ENCODE measurements around the gene CNTN2. TPM values are rescaled to one million over a fixed set of nuclear protein-coding genes. Genes with fewer than 3 reads are reported as not detected.

Gene CNTN2
- total RNA-seq, 1 donor from 2014 or later = 0.29 TPM

DNA sequence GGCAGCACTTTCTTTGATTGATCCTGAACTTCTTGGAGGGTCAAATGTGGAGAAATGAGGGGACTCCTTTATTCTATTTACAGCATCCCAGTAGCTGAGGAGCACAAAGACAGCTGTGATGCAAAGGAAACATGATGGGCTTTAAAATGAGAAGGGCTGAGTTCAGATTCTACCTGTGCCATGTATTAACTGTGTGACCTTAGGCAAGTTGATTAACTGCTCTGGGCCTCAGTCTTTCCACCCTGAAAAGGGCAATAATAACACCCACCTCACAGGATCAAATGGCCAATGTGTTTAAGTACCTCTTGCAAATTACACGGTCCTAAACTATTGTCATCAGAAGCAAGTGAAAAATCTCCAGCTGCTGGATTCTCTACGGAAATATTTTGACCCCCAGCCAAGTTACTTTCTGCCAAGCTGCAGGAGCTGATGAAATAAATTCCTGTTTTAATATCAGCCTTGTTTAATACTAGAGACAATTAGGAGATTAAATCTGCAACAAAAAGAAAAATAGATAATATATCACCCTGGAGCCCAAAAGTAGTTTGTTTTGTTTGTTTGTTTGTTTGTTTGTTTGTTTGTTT lies 25.5 kb downstream of the CNTN2 start:
- Mint-ChIP-seq H3K27me3 (ENCODE audit: low read depth) (no peaks in the 10 kb centered on the region), H3K4me1 (no peaks in the 10 kb centered on the region), H3K27ac (no peak overlapping the region), H3K4me3 (no peak overlapping the region), H3K9me3 (no peaks in the 10 kb centered on the region), H3K36me3 (no peaks in the 10 kb centered on the region)
- TF ChIP-seq CTCF (IDR thresholded peaks at IDR 0.05; ENCODE audit: unreplicated experiment) = no peak
- DNase-seq (ENCODE audit: low spot score in 2 of 2, unreplicated experiment in 2 of 2) = no peak

GRCh38 chr1:205069371-205070125 lies 26.5 kb downstream of the CNTN2 start:
- no peak overlapping the region for H3K27ac Mint-ChIP-seq
- no peaks in the 10 kb centered on the region for H3K36me3 Mint-ChIP-seq
- no peaks in the 10 kb centered on the region for H3K27me3 Mint-ChIP-seq (ENCODE audit: low read depth)
- H3K4me1 Mint-ChIP-seq = no peaks in the 10 kb centered on the region
- H3K9me3 Mint-ChIP-seq = no peaks in the 10 kb centered on the region
- H3K4me3 Mint-ChIP-seq = no peak overlapping the region
- no peak for TF ChIP-seq CTCF (IDR thresholded peaks at IDR 0.05; ENCODE audit: unreplicated experiment)
- no peak for DNase-seq (ENCODE audit: low spot score in 2 of 2, unreplicated experiment in 2 of 2)

GRCh38 chr1:205071028-205071409 lies 28.0 kb downstream of the CNTN2 start:
- H3K36me3 Mint-ChIP-seq = no peaks in the 10 kb centered on the region
- H3K27me3 Mint-ChIP-seq (ENCODE audit: low read depth) = no peaks in the 10 kb centered on the region
- no peak for TF ChIP-seq CTCF (IDR thresholded peaks at IDR 0.05; ENCODE audit: unreplicated experiment)
- H3K27ac Mint-ChIP-seq = no peak overlapping the region
- H3K9me3 Mint-ChIP-seq = no peaks in the 10 kb centered on the region
- no peaks in the 10 kb centered on the region for H3K4me1 Mint-ChIP-seq
- H3K4me3 Mint-ChIP-seq = no peak overlapping the region
- no peak for DNase-seq (ENCODE audit: low spot score in 2 of 2, unreplicated experiment in 2 of 2)

DNA sequence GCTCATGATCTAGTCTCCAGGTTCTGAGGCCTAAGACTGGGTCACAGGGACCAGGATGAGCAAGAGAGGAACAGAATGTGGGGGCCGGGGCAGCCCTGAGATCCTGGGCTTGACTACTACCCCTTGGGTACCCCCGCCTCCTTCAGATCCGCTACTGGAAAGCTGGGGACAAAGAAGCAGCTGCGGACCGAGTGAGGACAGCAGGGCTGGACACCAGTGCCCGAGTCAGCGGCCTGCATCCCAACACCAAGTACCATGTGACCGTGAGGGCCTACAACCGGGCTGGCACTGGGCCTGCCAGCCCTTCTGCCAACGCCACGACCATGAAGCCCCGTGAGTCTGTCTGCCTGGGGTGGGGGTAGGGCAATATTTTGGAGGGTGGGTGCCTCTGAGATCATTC lies 28.8 kb downstream of the CNTN2 start:
- DNase-seq (ENCODE audit: low spot score in 2 of 2, unreplicated experiment in 2 of 2) = no peak
- Mint-ChIP-seq H3K36me3 (no peaks in the 10 kb centered on the region), H3K9me3 (no peaks in the 10 kb centered on the region), H3K27ac (no peak overlapping the region), H3K27me3 (ENCODE audit: low read depth) (no peaks in the 10 kb centered on the region), H3K4me3 (no peak overlapping the region), H3K4me1 (no peaks in the 10 kb centered on the region)
- TF ChIP-seq CTCF (IDR thresholded peaks at IDR 0.05; ENCODE audit: unreplicated experiment) = no peak

GRCh38 chr1:205072286-205072685 lies 29.3 kb downstream of the CNTN2 start:
- H3K4me1 Mint-ChIP-seq = no peaks in the 10 kb centered on the region
- H3K9me3 Mint-ChIP-seq = no peaks in the 10 kb centered on the region
- DNase-seq (ENCODE audit: low spot score in 2 of 2, unreplicated experiment in 2 of 2) = no peak
- H3K36me3 Mint-ChIP-seq = no peaks in the 10 kb centered on the region
- H3K4me3 Mint-ChIP-seq = no peak overlapping the region
- no peaks in the 10 kb centered on the region for H3K27me3 Mint-ChIP-seq (ENCODE audit: low read depth)
- no peak overlapping the region for H3K27ac Mint-ChIP-seq
- TF ChIP-seq CTCF (IDR thresholded peaks at IDR 0.05; ENCODE audit: unreplicated experiment) = no peak

Measured in mesothelial cell of epicardium (in vitro differentiated cells).